HCT116 (cell line): Measurements from ENCODE around the gene CYP4F3.
"Not testable (repeated sequence)": the region's sequence is repeated elsewhere in the genome, so short reads cannot be mapped to it uniquely, and the experiment has no call there.

Experiments used
- CEBPB ChIP-seq: IDR thresholded peaks from 2 replicates; pipeline ENCODE4 v1.6.1; 2012; ENCODE audit warnings: low read depth
- CTCF ChIP-seq, 3 experiments: fragments of 200-600 bp in 1 of 3; sonication (generic) in 1 of 3; IDR thresholded peaks in 2 of 3; conservative IDR thresholded peaks in 1 of 3; 2 replicates each; pipeline ENCODE4 v1.5.1; 2012 to 2017; ENCODE audit warnings: low read depth in 2 of 3, low read length in 2 of 3, antibody characterized with exemption in 1 of 3, borderline replicate concordance in 1 of 3, control low read depth in 1 of 3, mild to moderate bottlenecking in 1 of 3, mixed read lengths in 1 of 3, mixed run types in 1 of 3, moderate library complexity in 1 of 3; ENCODE audit not compliant: insufficient read depth in 1 of 3
- EZH2 ChIP-seq: fragments of 200-600 bp; sonication (generic); IDR thresholded peaks from 2 replicates; pipeline ENCODE4 v1.6.1; 2017; ENCODE audit warnings: antibody characterized with exemption, mixed run types
- POLR2A ChIP-seq: IDR thresholded peaks from 2 replicates; pipeline ENCODE4 v1.7.0; 2011; ENCODE audit warnings: borderline replicate concordance; ENCODE audit not compliant: insufficient read depth, insufficient read length; ENCODE audit errors: extremely low read depth
- POLR2AphosphoS5 ChIP-seq: IDR thresholded peaks from 2 replicates; pipeline ENCODE4 v1.6.1; 2011; ENCODE audit warnings: mild to moderate bottlenecking, low read depth, low read length, moderate library complexity
- RAD21 ChIP-seq: IDR thresholded peaks from 2 replicates; pipeline ENCODE4 v1.6.1; 2012; ENCODE audit warnings: low read depth, mild to moderate bottlenecking
- SIN3A ChIP-seq: IDR thresholded peaks from 2 replicates; pipeline ENCODE4 v1.6.1; 2012; ENCODE audit warnings: low read depth
- SP1 ChIP-seq: IDR thresholded peaks from 2 replicates; pipeline ENCODE4 v1.6.1; 2012; ENCODE audit warnings: low read depth
- YY1 ChIP-seq: IDR thresholded peaks from 2 replicates; pipeline ENCODE4 v1.6.1; 2011; ENCODE audit warnings: low read length, low read depth, moderate library complexity, mild to moderate bottlenecking; ENCODE audit not compliant: insufficient replicate concordance; ENCODE audit errors: extremely low read depth
- ZFX ChIP-seq: fragments of 450-650 bp; IDR thresholded peaks from 2 replicates; pipeline ENCODE4 v1.6.1; 2017
- TF ChIP-seq, protein P1 (sequence below): IDR thresholded peaks from 2 replicates; pipeline ENCODE4 v1.6.1; 2012

DNA sequence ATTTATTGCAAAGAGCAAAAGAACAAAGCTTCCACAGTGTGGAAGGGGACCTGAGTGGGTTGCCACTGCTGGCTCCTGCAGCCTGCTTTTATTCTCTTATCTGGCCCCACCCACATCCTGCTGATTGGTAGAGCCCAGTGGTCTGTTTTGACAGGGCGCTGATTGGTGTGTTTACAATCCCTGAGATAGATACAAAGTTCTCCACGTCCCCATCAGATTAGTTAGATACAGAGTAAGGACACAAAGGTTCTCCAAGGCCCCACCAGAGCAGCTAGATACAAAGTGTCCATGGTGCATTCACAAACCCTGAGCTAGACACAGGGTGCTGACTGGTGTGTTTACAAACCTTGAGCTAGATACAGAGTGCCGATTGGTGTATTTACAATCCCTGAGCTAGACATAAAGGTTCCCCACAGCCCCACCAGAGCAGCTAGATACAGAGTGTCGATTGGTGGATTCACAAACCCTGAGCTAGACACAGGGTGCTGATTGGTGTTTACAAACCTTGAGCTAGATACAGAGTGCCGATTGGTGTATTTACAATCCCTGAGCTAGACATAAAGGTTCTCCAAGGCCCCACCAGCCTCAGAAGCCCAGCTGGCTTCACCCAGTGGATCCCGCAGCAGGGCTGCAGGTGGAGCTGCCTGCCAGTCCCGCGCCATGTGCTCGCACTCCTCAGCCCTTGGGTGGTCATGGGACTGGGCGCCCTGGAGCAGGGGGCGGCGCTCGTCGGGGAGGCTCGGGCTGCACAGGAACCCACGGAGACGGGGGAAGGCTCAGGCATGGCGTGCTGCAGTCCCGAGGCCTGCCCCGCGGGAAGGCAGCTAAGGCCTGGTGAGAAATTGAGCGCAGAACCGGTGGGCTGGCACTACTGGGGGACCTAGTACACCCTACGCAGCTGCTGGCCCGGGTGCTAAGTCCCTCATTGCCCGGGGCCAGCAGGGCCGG, 32.4 kb upstream of the CYP4F3 start:
- not testable (repeated sequence) for TF ChIP-seq CTCF (IDR thresholded peaks at IDR 0.05 in 2 of 3, conservative IDR thresholded peaks at IDR 0.05 in 1 of 3; ENCODE audit: borderline replicate concordance in 1 of 3, insufficient read depth in 1 of 3, low read depth in 2 of 3, low read length in 2 of 3); POLR2A; POLR2AphosphoS5; RAD21; CEBPB; SIN3A; ZFX; SP1; EZH2; YY1
- TF ChIP-seq, protein P1, sequence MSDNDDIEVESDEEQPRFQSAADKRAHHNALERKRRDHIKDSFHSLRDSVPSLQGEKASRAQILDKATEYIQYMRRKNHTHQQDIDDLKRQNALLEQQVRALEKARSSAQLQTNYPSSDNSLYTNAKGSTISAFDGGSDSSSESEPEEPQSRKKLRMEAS, result not testable (repeated sequence)
